ENCODE data around the gene PRM3.

Gene PRM3

DNA sequence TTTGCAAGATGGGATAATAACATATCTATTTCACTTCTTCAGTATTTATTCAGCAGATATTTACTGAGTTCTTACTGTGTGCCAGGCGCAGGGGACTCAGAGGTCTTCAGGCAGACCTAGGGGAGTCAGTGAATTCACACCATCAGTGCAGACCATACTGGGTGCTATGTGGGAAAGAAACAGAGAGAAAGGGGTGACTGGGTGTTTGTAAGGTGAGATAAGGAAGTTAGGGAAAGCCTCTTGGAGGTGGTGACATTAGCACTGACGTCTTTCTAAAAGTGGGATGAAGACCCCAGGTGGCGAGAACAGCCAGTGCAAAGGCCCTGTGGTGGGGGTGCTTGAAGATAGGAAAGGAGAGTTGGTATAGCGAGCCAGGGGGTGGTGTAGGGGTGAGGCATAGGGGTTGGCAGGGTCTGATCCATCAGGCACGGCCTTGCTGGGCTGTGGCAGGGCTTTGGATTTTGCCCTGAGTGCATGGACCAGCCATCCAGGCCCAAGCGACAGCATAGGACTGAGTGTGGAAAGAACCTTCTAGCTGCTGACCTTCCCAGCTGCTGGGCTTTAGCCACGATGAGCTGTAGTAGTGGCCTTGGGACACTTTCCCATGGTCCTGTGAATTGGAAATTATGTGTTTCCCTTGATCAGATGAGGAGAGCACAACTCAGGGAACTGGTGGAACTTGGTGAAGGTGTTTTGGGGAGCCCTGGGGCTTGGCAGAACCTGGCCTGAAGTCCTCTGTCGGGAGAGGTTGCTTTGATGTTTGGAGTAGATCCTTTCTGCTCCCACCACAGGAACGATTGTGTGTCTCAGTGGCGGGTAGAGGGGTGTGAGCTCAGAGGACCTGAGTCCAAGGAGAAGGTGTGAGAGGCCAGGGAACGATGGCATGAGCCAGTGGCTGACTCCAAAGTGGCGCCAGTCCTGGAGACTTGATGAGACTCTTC lies 13.5 kb downstream of the PRM3 start:
- DNase-seq (ENCODE audit: low read depth, low spot score) = no peak

- no peak for DNase-seq (ENCODE audit: low read depth, low spot score)
Observed at GRCh38 chr16:11258553-11259492, 14.6 kb downstream of the PRM3 start.

GRCh38 chr16:11257131-11257938 lies 16.1 kb downstream of the PRM3 start:
- DNase-seq (ENCODE audit: low read depth, low spot score) = peak; percentile 87

DNA sequence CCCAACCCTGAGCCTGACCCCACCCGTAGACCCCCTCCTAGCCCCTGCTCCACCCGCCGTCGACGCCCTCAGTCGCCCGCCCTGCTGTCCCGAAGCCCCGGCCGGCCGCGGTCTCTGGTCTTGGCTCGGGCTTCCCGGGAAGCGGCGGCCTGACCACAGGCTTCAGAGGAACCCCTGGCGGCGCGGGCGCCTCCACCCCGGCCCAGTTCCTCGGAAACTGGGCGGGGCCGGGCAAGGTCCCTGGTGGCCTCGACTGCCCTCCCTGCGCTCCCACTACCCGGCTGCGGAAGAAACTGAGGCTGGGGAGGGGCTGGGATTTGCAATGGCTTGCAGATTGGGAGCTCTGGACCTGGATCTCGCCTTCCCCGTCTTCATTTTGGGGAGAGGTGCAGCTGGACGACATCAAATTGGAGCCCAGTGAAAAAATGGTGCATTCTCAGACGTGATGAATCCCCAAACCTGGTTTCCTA lies 16.7 kb downstream of the PRM3 start:
- peak; percentile 68 for DNase-seq (ENCODE audit: low read depth, low spot score)

DNA sequence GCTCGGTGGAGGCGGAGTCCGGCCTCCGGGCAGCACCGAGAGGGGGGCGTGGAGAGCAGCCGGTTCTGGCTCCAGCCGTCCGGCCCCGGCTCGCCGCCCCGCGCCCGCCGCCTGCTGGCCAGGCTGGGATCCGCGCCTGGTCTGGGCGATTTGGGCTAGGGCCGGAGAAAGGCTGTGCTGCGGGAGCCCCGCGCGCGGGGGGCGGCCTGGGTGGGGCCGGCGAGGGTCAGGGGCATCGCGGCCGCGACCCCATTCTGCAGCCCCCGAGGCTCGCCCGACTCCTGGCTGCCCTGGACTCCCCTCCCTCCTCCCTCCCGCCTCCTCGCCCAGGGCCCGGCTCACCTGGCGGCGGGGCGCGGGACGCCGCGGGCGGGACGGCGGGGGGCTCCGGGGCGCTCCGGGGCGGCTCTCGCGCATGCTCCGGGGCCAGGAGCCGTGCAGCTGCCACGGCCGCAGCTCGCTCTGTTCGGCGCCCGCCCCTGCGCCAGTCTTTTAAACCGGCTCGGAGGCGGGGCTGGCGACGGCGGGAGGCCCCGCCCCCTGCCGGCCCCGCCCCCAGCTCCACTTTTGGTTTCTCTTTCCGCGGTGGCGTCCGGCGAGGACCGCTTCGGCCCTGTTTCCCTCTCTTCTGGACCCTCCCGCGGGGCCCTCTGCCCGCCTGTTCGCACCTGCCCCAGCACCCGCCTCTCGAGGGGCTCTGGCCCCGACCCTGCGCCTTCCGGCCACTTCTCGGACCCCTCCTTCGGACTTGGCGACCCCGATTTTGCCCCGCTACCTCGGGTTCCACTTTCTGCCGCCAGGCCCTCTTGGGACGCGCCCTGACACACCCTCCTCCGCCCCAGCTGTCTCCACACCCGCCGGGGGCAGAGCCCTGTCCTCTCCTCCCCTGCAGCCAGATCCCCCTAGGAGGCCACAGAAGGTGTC lies 17.4 kb downstream of the PRM3 start, which contains the start of gene SOCS1:
Gene SOCS1, minus strand, starts transcription at position 468 of the 924 bp plus-strand sequence. CDS start 726 bp downstream, outside the sequence.
- DNase-seq (ENCODE audit: low read depth, low spot score) = peak; percentile 93

DNA sequence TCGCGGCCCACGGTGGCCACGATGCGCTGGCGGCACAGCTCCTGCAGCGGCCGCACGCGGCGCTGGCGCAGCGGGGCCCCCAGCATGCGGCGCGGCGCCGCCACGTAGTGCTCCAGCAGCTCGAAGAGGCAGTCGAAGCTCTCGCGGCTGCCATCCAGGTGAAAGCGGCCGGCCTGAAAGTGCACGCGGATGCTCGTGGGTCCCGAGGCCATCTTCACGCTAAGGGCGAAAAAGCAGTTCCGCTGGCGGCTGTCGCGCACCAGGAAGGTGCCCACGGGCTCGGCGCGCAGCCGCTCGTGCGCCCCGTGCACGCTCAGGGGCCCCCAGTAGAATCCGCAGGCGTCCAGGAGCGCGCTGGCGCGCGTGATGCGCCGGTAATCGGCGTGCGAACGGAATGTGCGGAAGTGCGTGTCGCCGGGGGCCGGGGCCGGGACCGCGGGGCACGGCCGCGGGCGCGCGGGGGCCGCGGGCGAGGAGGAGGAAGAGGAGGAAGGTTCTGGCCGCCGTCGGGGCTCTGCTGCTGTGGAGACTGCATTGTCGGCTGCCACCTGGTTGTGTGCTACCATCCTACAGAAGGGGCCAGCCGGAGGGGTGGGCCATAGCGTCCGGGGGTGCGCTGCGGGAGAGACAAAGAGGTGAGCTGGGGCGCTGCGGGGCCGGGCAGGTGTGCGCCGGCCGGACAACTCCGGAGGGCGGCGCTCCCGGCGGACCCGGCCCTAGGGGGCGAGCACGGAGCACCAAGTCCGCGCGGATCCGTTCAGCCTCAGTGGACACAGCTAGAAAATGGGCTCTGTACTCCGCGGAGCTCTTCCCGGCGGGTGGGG lies 18.3 kb downstream of the PRM3 start:
- DNase-seq (ENCODE audit: low read depth, low spot score) = peak; percentile 62

- no peak for DNase-seq (ENCODE audit: low read depth, low spot score)
Observed at GRCh38 chr16:11253995-11254912, 19.2 kb downstream of the PRM3 start.

- DNase-seq (ENCODE audit: low read depth, low spot score) = no peak
Observed at GRCh38 chr16:11253009-11253994, 20.1 kb downstream of the PRM3 start.

GRCh38 chr16:11252482-11252931 lies 20.9 kb downstream of the PRM3 start:
- DNase-seq (ENCODE audit: low read depth, low spot score) = no peak

DNA sequence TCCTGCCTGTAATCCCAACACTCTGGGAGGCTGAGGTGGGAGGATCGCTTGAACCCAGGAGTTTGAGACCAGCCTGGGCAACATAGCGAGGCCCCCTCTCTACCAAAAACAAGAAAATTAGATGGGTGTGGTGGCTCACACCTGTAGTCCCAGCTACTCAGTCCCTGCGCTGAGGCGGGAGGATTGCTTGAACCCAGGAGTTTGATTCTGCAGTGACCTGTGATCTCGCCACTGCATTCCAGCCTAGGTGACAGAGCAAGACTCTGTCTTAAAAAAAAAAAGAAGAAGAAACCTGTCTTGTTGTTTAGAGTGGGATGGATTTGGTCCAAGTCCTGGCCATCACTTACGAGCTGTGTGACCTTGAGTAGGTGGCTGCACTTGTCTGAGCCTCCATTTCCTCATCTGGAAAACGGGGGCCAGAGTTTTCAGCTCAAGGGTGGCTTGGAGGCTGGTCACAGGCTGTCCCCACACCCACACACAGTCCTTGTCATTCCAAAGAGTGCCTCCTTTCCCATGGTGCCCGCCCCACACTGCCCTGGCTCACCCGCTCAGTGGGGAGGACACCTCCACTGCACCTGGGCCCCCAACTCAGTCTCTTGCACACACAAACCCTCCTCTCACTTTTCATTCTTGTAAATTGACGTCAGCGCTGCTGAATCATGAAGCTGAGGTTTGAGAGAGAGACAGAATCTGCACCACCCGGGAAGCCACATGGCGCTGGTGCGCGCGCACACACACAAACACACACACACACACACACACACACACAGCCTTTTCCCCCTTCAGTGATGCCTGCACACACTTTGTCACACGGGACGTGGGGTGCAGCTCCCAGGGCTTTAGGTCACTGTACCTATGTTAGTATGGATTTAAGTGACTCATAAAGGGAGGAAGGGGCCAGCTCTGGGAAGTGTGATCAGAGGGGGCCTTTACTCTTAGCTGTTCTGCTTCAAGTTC lies 21.6 kb downstream of the PRM3 start:
- DNase-seq (ENCODE audit: low read depth, low spot score) = no peak

DNA sequence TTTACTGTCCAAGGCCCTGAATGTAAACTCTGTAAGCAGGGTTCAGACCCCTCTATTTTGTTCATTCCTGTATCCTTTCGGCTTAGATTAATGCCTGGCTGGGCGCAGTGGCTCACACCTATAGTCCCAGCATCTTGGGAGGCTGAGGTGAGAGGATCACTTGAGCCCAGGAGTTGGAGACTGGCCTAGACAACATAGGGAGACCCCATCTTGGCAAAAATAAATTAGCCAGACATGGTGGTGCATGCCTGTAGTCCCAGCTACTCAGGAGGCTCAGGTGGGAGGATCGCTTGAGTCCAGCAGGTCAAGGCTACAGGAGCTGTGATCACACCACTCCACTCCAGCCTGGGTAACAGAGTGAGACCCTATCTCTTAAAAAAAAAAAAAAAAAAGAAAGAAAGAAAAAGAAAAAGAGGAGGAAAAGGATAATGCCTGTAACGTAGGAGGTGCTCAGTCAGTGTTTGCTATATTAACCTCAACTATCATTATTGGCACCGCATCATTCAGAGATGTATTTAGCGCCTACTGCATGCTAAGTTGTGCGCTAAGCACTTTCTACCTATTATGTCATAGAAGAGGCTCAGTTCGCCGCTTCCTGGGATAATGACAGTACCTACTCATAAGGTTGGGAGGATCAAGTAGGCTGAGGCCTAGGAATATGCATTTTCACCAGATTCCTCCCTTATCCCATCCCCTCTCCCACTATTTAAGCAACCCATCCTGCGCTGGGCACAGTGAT lies 22.5 kb downstream of the PRM3 start:
- no peak for DNase-seq (ENCODE audit: low read depth, low spot score)

GRCh38 chr16:11250091-11250785 lies 23.2 kb downstream of the PRM3 start:
- DNase-seq (ENCODE audit: low read depth, low spot score) = peak; percentile 53

DNA sequence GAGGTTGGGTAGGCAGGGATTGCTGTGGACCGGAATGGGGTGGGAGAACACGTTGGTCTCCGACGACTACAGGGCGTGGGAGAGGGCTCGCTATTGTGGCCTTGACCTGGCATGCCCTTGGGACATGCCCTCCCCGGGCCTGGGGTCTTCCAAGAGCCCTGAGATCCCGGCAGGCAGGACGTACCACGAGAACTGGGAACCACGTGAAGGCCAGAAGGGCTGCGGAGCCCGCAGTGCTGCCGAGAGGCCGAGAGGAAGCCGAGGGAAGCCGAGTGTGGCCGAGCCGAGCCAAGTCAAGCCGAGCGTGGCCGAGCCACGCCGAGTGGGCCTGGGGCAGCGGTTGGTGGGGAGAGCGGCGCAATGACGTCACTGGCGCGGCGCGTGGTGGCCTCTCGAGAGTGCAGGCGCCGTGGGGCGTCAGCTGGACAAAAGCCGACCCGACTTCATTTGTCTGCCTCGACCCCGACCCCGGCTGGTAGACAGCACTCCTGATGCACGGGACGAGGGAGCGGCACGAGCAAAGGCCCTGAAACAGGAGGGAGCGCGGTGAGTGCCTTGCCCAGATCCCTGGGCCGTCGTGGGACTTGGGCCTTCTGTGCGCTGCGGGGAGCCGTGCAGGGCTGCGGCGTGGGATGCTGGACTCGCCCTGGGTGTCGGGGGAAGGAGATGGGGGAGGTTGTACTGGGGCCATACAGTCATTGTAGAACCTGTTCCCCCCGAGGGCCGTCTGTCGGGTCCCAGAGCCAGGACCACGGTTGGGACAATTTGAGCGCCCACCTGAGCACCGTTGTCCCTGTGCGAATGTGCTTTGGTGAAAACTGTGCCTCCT lies 24.0 kb downstream of the PRM3 start:
- no peak for DNase-seq (ENCODE audit: low read depth, low spot score)
